ENCODE data around the gene LVRN. TPM values are rescaled to one million over a fixed set of nuclear protein-coding genes. Genes with fewer than 3 reads are reported as not detected.

The LVRN gene, protein sequence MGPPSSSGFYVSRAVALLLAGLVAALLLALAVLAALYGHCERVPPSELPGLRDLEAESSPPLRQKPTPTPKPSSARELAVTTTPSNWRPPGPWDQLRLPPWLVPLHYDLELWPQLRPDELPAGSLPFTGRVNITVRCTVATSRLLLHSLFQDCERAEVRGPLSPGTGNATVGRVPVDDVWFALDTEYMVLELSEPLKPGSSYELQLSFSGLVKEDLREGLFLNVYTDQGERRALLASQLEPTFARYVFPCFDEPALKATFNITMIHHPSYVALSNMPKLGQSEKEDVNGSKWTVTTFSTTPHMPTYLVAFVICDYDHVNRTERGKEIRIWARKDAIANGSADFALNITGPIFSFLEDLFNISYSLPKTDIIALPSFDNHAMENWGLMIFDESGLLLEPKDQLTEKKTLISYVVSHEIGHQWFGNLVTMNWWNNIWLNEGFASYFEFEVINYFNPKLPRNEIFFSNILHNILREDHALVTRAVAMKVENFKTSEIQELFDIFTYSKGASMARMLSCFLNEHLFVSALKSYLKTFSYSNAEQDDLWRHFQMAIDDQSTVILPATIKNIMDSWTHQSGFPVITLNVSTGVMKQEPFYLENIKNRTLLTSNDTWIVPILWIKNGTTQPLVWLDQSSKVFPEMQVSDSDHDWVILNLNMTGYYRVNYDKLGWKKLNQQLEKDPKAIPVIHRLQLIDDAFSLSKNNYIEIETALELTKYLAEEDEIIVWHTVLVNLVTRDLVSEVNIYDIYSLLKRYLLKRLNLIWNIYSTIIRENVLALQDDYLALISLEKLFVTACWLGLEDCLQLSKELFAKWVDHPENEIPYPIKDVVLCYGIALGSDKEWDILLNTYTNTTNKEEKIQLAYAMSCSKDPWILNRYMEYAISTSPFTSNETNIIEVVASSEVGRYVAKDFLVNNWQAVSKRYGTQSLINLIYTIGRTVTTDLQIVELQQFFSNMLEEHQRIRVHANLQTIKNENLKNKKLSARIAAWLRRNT
- 0.03 to 0.16 TPM (median 0.06 TPM) in 4 of 5 replicates, not detected in the other for total RNA-seq (2022; extraction: Qiagen RNA extraction)

DNA sequence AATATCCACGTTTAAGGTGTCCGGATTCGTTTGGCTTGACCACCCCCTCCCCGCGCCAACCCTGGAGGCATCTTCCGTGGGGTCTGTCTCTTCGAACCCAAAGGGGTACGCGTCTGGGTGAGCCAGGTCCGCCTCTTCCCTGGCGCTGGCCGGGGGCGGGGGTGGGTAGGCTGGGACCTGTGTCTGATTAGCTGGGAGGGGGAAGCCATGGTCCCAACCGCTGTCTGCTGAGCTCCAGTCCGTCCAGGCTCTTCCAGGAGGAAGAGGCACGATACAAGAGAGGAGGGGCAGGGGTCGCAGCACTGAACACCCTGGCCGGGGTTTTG is at the start of gene LVRN:
Gene LVRN, plus strand, starts transcription at position 237 of the 326 bp plus-strand sequence. CDS start 143 bp downstream, outside the sequence.

DNA sequence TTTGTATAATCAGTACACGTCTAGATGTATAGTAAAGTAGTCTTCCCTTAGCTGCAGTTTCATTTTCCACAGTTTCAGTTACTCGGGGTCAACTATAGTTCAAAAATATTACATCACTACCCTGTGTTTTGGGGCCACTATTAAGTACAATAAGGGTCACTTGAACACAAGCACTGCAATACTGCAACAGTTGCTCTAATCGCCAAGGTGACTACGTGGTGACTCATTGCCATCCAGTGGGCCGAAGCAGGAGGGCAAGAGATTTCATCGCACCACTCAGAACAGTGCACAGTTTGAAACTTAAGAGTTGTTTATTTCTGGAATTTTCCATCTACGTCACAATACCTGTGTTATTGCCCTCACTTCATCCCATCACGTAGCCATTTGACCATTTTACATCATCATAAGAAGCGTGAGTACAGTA is 69.8 kb downstream of the LVRN start, which contains the start of gene ARL14EPL:
Gene ARL14EPL, plus strand, starts transcription at position 379 of the 424 bp plus-strand sequence. CDS start 18,994 bp downstream, outside the sequence.

Other genes with a start within 250 kb of the LVRN start
- not detected in 5 replicates for gene CDO1, start 145.8 kb upstream of the LVRN start, total RNA-seq (2022; extraction: Qiagen RNA extraction)
- gene ATG12, start 120.9 kb upstream of the LVRN start, total RNA-seq (2022; extraction: Qiagen RNA extraction) = 41.9 to 48.7 TPM (median 46.1 TPM) in 5 replicates
- 60.6 to 81.4 TPM (median 77.6 TPM) in 5 replicates for gene AP3S1, start 120.5 kb upstream of the LVRN start, total RNA-seq (2022; extraction: Qiagen RNA extraction)
- 0.11 to 0.31 TPM (median 0.25 TPM) in 5 replicates for gene ARL14EPL, start 70.0 kb downstream of the LVRN start, total RNA-seq (2022; extraction: Qiagen RNA extraction)
- gene COMMD10, start 122.5 kb downstream of the LVRN start, total RNA-seq (2022; extraction: Qiagen RNA extraction) = 35.5 to 38.6 TPM (median 36.6 TPM) in 5 replicates